HCT116 (cell line): ENCODE results near the gene SLC7A10.

Experiments
- CTCF ChIP-seq, 3 experiments: fragments of 200-600 bp in 1 of 3; sonication (generic) in 1 of 3; IDR thresholded peaks in 2 of 3; conservative IDR thresholded peaks in 1 of 3; 2 replicates each; pipeline ENCODE4 v1.5.1; 2012 to 2017; ENCODE audit warnings: low read depth in 2 of 3, low read length in 2 of 3, antibody characterized with exemption in 1 of 3, borderline replicate concordance in 1 of 3, control low read depth in 1 of 3, mild to moderate bottlenecking in 1 of 3, mixed read lengths in 1 of 3, mixed run types in 1 of 3, moderate library complexity in 1 of 3; ENCODE audit not compliant: insufficient read depth in 1 of 3
- EZH2 ChIP-seq: fragments of 200-600 bp; sonication (generic); IDR thresholded peaks from 2 replicates; pipeline ENCODE4 v1.6.1; 2017; ENCODE audit warnings: antibody characterized with exemption, mixed run types
- EZH2phosphoT487 ChIP-seq: fragments of 200-600 bp; IDR thresholded peaks from 2 replicates; pipeline ENCODE4 v1.6.1; 2018; ENCODE audit warnings: antibody characterized with exemption, borderline replicate concordance
- FOSL1 ChIP-seq: IDR thresholded peaks from 2 replicates; pipeline ENCODE4 v1.6.1; 2012; ENCODE audit warnings: low read depth
- MAX ChIP-seq: IDR thresholded peaks from 2 replicates; pipeline ENCODE4 v1.6.1; 2012
- POLR2A ChIP-seq: IDR thresholded peaks from 2 replicates; pipeline ENCODE4 v1.7.0; 2011; ENCODE audit warnings: borderline replicate concordance; ENCODE audit not compliant: insufficient read depth, insufficient read length; ENCODE audit errors: extremely low read depth
- POLR2AphosphoS5 ChIP-seq: IDR thresholded peaks from 2 replicates; pipeline ENCODE4 v1.6.1; 2011; ENCODE audit warnings: mild to moderate bottlenecking, low read depth, low read length, moderate library complexity
- REST ChIP-seq: IDR thresholded peaks from 2 replicates; pipeline ENCODE4 v1.6.1; 2012; ENCODE audit warnings: low read depth
- SIN3A ChIP-seq: IDR thresholded peaks from 2 replicates; pipeline ENCODE4 v1.6.1; 2012; ENCODE audit warnings: low read depth
- YY1 ChIP-seq: IDR thresholded peaks from 2 replicates; pipeline ENCODE4 v1.6.1; 2011; ENCODE audit warnings: low read length, low read depth, moderate library complexity, mild to moderate bottlenecking; ENCODE audit not compliant: insufficient replicate concordance; ENCODE audit errors: extremely low read depth
- ZNF274 ChIP-seq: fragments of 200-500 bp; sonication (Bioruptor generic); IDR thresholded peaks from 2 replicates; pipeline ENCODE4 v1.6.1; 2014; ENCODE audit warnings: mild to moderate bottlenecking, low read depth, low read length, inconsistent platforms

GRCh38 chr19:33208371-33208895 is 17.2 kb downstream of the SLC7A10 start:
- TF ChIP-seq YY1 (no peak), MAX (no peak), POLR2AphosphoS5 (no peak), CTCF (IDR thresholded peaks at IDR 0.05 in 2 of 3, conservative IDR thresholded peaks at IDR 0.05 in 1 of 3; ENCODE audit: borderline replicate concordance in 1 of 3, insufficient read depth in 1 of 3, low read depth in 2 of 3, low read length in 2 of 3) (no peak), EZH2 (no peak), POLR2A (no peak), FOSL1 (no peak), ZNF274 (no peak), SIN3A (no peak), REST (no peak), EZH2phosphoT487 (no peak)
